ENCODE results near the gene MTMR6.

- TF ChIP-seq EZH2 (IDR thresholded peaks at IDR 0.05; ENCODE audit: borderline replicate concordance) = no peak
- TF ChIP-seq, protein P1, sequence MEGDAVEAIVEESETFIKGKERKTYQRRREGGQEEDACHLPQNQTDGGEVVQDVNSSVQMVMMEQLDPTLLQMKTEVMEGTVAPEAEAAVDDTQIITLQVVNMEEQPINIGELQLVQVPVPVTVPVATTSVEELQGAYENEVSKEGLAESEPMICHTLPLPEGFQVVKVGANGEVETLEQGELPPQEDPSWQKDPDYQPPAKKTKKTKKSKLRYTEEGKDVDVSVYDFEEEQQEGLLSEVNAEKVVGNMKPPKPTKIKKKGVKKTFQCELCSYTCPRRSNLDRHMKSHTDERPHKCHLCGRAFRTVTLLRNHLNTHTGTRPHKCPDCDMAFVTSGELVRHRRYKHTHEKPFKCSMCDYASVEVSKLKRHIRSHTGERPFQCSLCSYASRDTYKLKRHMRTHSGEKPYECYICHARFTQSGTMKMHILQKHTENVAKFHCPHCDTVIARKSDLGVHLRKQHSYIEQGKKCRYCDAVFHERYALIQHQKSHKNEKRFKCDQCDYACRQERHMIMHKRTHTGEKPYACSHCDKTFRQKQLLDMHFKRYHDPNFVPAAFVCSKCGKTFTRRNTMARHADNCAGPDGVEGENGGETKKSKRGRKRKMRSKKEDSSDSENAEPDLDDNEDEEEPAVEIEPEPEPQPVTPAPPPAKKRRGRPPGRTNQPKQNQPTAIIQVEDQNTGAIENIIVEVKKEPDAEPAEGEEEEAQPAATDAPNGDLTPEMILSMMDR (IDR thresholded peaks at IDR 0.05; ENCODE audit: poor library complexity) = no peak
Observed at GRCh38 chr13:25252752-25253151, 34.5 kb downstream of the MTMR6 start.

Data from hepatocyte (in vitro differentiated cells).